Activated T-cell treated with anti-CD3 and anti-CD28 coated beads for 1 hour (primary cell): Measurements from ENCODE around the gene GLDC.

ENCODE experiments used
- DNase-seq: peaks from one replicate; pipeline ENCODE4 v3.0.0-alpha.2; 2020; ENCODE audit warnings: low read depth

Gene GLDC

DNA sequence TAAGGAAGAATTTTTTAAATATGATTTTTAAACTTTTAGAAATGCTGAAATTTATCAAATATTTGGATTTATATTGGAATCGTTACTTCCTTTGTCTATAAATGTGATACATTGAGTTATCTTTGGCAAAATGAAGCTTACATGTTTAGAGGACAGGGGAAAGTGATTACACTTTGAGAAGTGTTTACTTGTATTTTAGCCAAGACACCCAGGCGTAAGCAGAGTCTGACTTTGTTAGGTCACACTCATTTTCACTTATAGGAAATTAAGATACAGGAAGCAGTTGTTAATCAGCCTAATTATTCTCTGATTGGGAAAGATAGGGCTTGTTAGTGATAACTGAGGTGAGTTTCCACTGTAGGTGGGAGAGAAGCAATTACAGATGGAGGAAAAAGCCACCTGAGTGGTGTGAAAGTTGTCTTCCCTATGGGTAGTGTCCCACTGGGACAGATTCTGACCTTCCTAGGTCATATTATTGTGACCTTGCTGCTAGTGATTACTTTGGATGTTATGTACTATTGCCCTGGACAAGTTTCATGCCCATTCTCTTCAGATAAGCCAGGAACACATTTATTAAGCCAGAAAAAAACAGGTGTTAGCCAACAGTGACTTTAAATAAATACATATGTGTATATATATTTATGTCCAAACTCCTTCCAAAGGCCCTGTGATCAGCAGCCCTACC, 143.9 kb downstream of the GLDC start:
- DNase-seq = no peak

DNA sequence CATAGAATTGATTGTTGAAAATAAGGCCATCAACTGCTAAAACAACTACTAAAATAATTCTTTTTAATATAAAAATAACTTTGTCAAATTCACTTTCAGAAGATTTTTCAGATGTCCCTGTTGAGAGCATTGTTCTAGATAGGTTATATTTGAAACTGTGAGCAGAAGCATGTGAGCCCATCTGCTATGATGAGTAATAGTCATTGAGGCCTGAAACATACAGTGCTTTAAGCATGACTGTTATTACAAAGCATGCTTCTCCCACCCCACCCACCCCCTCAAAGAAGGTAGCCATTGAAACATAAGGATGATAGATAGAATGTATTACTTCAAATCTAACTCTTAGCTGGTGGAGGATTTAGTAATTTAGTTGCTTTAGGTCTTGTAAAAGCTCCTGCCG, 146.5 kb downstream of the GLDC start:
- DNase-seq = no peak

DNA sequence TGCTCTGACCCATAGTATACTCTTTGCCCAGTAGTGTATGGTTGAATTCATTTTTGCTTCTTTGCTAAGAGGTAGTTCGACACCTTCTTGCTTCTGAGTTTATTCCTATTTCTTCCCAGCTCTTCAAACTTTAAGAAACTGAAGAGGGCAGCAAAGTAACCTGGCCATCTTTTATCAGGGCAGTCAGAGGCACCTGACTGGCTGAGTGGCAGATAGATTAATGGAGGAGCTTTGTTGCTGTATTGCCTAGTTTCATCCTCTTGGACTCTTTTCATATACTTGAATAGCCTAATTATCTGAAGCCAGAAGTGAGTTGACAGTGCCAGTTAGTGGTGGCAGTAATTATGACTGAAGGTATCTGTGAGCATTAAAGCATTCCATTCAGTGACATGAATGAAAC, 150.1 kb downstream of the GLDC start:
- no peak for DNase-seq

DNA sequence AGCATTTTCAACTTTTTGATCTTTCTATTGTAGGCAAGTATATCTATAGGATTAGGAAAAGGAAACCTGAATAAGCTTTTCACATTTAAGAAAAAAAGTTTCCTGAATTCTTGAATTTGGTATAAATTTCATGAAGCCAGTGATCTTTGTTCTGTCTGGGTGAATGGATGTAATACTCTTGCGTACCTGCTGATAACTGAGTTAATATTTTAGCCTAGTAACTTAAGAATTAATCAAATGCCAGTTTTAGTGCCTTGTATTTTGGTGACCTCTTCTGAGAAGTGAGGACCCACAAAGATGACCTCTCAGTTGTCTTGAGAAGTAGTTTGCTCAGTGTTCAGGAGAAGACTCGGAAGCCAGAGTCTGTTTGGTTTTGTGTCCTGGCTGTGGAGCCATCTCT, 154.7 kb downstream of the GLDC start:
- DNase-seq = no peak

DNA sequence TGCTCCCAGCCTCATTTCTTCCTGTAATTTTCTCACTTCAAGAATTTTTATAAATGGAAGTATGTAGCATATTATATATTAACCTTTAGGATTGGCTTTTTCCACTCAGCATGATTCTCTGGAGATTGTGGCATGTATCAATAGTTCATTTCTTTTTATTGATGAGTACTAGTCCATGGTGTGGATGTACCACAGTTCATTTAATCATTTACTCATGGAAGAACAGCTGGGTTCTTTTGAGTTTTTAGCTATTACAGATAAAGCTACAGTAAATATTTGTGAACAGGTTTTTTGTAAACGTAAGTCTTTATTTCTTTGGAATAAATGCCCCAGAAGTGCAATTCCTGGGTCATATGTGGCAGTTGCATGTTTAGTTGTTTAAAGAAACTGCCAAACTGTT, 156.4 kb downstream of the GLDC start:
- DNase-seq = no peak

DNA sequence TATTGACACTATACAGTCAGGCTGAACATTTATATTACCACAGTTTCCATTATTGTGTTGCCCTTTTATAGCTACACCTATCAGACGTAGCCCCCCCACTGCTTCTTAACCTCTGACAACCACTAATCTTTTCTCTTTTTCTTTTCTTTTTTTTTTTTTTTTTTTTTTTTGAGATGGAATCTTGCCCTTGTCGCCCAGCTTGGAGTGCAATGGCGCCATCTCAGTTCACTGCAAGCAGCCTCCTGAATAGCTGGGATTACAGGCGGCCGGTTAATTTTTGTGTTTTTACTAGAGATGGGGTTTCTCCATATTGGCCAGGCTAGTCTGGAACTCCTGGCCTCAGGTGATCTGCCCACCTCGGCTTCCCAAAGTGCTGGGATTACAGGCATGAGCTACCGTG, 157.1 kb downstream of the GLDC start:
- DNase-seq = no peak

DNA sequence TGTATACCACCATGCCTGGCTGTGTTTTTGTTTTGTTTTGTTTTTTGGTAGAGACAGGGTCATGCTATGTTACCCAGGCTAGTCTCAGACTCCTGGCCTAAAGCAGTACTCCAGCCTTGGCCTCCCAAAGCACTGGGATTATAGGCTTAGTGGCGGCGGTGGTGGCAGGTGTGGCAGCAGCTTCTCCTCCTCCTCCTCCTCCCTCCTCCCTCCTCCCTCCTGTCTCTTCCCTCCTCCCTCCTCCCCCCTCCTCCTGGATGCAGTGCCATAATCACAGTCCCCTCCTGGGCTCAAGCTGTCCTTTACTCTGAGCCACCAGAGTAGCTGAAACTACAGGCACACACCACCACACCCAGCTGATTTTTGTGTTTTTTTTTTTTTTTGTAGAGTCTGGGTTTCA, 161.3 kb downstream of the GLDC start:
- DNase-seq = no peak
